CD4-positive, alpha-beta T cell treated with Interleukin-17A for 4 hours (primary cell): ENCODE measurements around the gene CRYBB2.
"Not testable (repeated sequence)": the region's sequence is repeated elsewhere in the genome, so short reads cannot be mapped to it uniquely, and the experiment has no call there.

Experiments
- DNase-seq: peaks from one replicate; pipeline ENCODE4 v3.0.0-alpha.2; 2020; ENCODE audit warnings: mixed read lengths

CRYBB2 gene

GRCh38 chr22:25200967-25201366, 18.5 kb upstream of the CRYBB2 start:
- DNase-seq, result no peak

GRCh38 chr22:25201557-25202273, 17.7 kb upstream of the CRYBB2 start:
- no peak for DNase-seq

GRCh38 chr22:25202290-25202921, 17.0 kb upstream of the CRYBB2 start:
- DNase-seq, result peak; percentile 63

GRCh38 chr22:25203082-25203481, 16.4 kb upstream of the CRYBB2 start:
- DNase-seq, result no peak

- not testable (repeated sequence) for DNase-seq
Observed at GRCh38 chr22:25204547-25204946, 14.9 kb upstream of the CRYBB2 start.

- DNase-seq, result no peak
Observed at GRCh38 chr22:25205847-25206246, 13.6 kb upstream of the CRYBB2 start.

GRCh38 chr22:25206998-25207397, 12.4 kb upstream of the CRYBB2 start:
- no peak for DNase-seq

GRCh38 chr22:25207553-25208157, 11.8 kb upstream of the CRYBB2 start:
- no peak for DNase-seq

- no peak for DNase-seq
Observed at GRCh38 chr22:25208328-25208727, 11.1 kb upstream of the CRYBB2 start.

GRCh38 chr22:25208743-25209505, 10.5 kb upstream of the CRYBB2 start:
- DNase-seq, result no peak

GRCh38 chr22:25210793-25211192, 8.6 kb upstream of the CRYBB2 start:
- no peak for DNase-seq

- no peak for DNase-seq
Observed at GRCh38 chr22:25212337-25212736, 7.1 kb upstream of the CRYBB2 start.

GRCh38 chr22:25213221-25213620, 6.2 kb upstream of the CRYBB2 start:
- no peak for DNase-seq

- no peak for DNase-seq
Observed at GRCh38 chr22:25216230-25216629, 3.2 kb upstream of the CRYBB2 start.

- no peak for DNase-seq
Observed at GRCh38 chr22:25219948-25220442, 556 bp downstream of the CRYBB2 start.

- DNase-seq, result no peak
Observed at GRCh38 chr22:25221790-25222189, 2.4 kb downstream of the CRYBB2 start.

GRCh38 chr22:25223269-25223850, 3.9 kb downstream of the CRYBB2 start:
- no peak for DNase-seq

- no peak for DNase-seq
Observed at GRCh38 chr22:25228822-25229221, 9.4 kb downstream of the CRYBB2 start.

GRCh38 chr22:25230760-25231159, 11.3 kb downstream of the CRYBB2 start:
- DNase-seq, result not testable (repeated sequence)

- no peak for DNase-seq
Observed at GRCh38 chr22:25232301-25232700, 12.9 kb downstream of the CRYBB2 start.

- not testable (repeated sequence) for DNase-seq
Observed at GRCh38 chr22:25233706-25234105, 14.3 kb downstream of the CRYBB2 start.

- DNase-seq, result peak; percentile 61
Observed at GRCh38 chr22:25235547-25236290, 16.3 kb downstream of the CRYBB2 start.
